IMR-90 (cell line): ENCODE measurements around the gene VAMP5. TPM values are rescaled to one million over a fixed set of nuclear protein-coding genes. Genes with fewer than 3 reads are reported as not detected.

Experiments
- ATAC-seq: fragments of 200-7000 bp; cut with Tn5 transposase; 2 replicates; pipeline ENCODE4 v1.9.1; 2020; ENCODE audit warnings: low read depth, mild to moderate bottlenecking, moderate library complexity
- BruUV-seq: library from RNA; stranded (reverse); fragments of 400-500 nt; replicated peaks from 2 replicates; lab custom pipeline; 2021; lab: Mats Ljungman, UMichigan
- CTCF ChIA-PET: fragments of 300-600 bp; formaldehyde crosslinking; extraction: SDS; loops from one replicate; lab custom pipeline; 2021; ENCODE audit warnings: antibody characterized with exemption; lab: Yijun Ruan, JAX
- POLR2A ChIA-PET: fragments of 300-600 bp; sonication (Branson Sonifier 250); formaldehyde crosslinking; loops from one replicate; lab custom pipeline; 2022; ENCODE audit warnings: antibody characterized with exemption; ENCODE audit not compliant: unreplicated experiment; lab: Charles Lee
- DNase-seq: peaks from one replicate; pipeline ENCODE4 v3.0.0; 2013
- H2AFZ ChIP-seq: replicated peaks from 2 replicates; pipeline ENCODE3; 2013; ENCODE audit warnings: low read length, mild to moderate bottlenecking; ENCODE audit not compliant: poor library complexity
- H2AK5ac ChIP-seq: 2 replicates; pipeline ENCODE4 v1.6.1; 2013; ENCODE audit warnings: low read depth, low read length, inconsistent platforms
- H2AK9ac ChIP-seq: replicated peaks from 2 replicates; pipeline ENCODE3; 2013; ENCODE audit warnings: mild to moderate bottlenecking, low read depth, low read length, moderate library complexity; ENCODE audit not compliant: poor library complexity
- H2BK120ac ChIP-seq: 2 replicates; pipeline ENCODE4 v1.6.1; 2013; ENCODE audit warnings: low read depth, low read length, inconsistent platforms
- H2BK15ac ChIP-seq: 3 replicates; pipeline ENCODE4 v1.6.1; 2013; ENCODE audit warnings: low read depth, low read length, inconsistent platforms
- H2BK20ac ChIP-seq: 2 replicates; pipeline ENCODE4 v1.6.1; 2013; ENCODE audit warnings: low read depth, mild to moderate bottlenecking, inconsistent platforms, low read length, moderate library complexity
- H2BK5ac ChIP-seq: 2 replicates; pipeline ENCODE4 v1.6.1; 2013; ENCODE audit warnings: mild to moderate bottlenecking, low read depth, low read length, inconsistent platforms; ENCODE audit not compliant: poor library complexity, severe bottlenecking
- H3K14ac ChIP-seq: replicated peaks from 2 replicates; pipeline ENCODE4 v1.6.1; 2013; ENCODE audit warnings: low read depth, low read length, inconsistent platforms
- H3K18ac ChIP-seq: 2 replicates; pipeline ENCODE4 v1.6.1; 2013; ENCODE audit warnings: low read depth, low read length, control low read depth
- H3K23ac ChIP-seq: 2 replicates; pipeline ENCODE4 v1.6.1; 2013; ENCODE audit warnings: low read depth, low read length, inconsistent platforms
- H3K27ac ChIP-seq: 2 replicates; pipeline ENCODE4 v1.5.1; 2013; ENCODE audit warnings: mild to moderate bottlenecking, control low read depth, low read length; ENCODE audit not compliant: insufficient read depth
- H3K27me3 ChIP-seq: 2 replicates; pipeline ENCODE4 v1.6.1; 2013; ENCODE audit warnings: low read length; ENCODE audit not compliant: control insufficient read depth, insufficient read depth
- H3K36me3 ChIP-seq: 2 replicates; pipeline ENCODE4 v1.6.1; 2013; ENCODE audit warnings: low read length, mixed read lengths; ENCODE audit not compliant: control insufficient read depth, insufficient read depth
- H3K4ac ChIP-seq: 2 replicates; pipeline ENCODE4 v1.6.1; 2013; ENCODE audit warnings: low read depth, low read length, inconsistent platforms
- H3K4me1 ChIP-seq: 2 replicates; pipeline ENCODE4 v1.6.1; 2013; ENCODE audit warnings: low read length, mixed read lengths; ENCODE audit not compliant: control insufficient read depth, insufficient read depth
- H3K4me2 ChIP-seq: 2 replicates; pipeline ENCODE4 v1.6.1; 2013; ENCODE audit warnings: low read depth, mild to moderate bottlenecking, control low read depth, low read length, moderate library complexity
- H3K4me3 ChIP-seq: 2 replicates; pipeline ENCODE4 v1.5.1; 2013; ENCODE audit warnings: low read depth, mild to moderate bottlenecking, control low read depth, low read length, moderate library complexity; ENCODE audit not compliant: insufficient read depth
- H3K56ac ChIP-seq: 2 replicates; pipeline ENCODE4 v1.6.1; 2013; ENCODE audit warnings: low read length, inconsistent platforms; ENCODE audit not compliant: insufficient read depth; ENCODE audit errors: extremely low read depth
- H3K79me1 ChIP-seq, 2 experiments: 2 replicates each; pipeline ENCODE4 v1.6.1; 2013; ENCODE audit warnings: low read length in 2 of 2, inconsistent platforms in 1 of 2, low read depth in 1 of 2
- H3K9ac ChIP-seq: 2 replicates; pipeline ENCODE4 v1.6.1; 2013; ENCODE audit warnings: low read depth, low read length, control low read depth
- H3K9me1 ChIP-seq: 2 replicates; pipeline ENCODE4 v1.6.1; 2013; ENCODE audit warnings: low read length, inconsistent platforms; ENCODE audit not compliant: insufficient read depth
- H3K9me3 ChIP-seq: 2 replicates; pipeline ENCODE4 v1.6.1; 2013; ENCODE audit warnings: low read length; ENCODE audit not compliant: control insufficient read depth, insufficient read depth
- H4K20me1 ChIP-seq: 2 replicates; pipeline ENCODE4 v1.6.1; 2013; ENCODE audit warnings: low read length, inconsistent platforms; ENCODE audit not compliant: insufficient read depth
- H4K5ac ChIP-seq: 2 replicates; pipeline ENCODE4 v1.6.1; 2013; ENCODE audit warnings: mild to moderate bottlenecking, low read depth, low read length, control low read depth
- H4K8ac ChIP-seq, 2 experiments: 2 replicates each; pipeline ENCODE4 v1.6.1; 2013; ENCODE audit warnings: low read depth in 2 of 2, low read length in 2 of 2, control low read depth in 1 of 2, inconsistent platforms in 1 of 2
- H4K91ac ChIP-seq: 2 replicates; pipeline ENCODE4 v1.6.1; 2013; ENCODE audit warnings: low read depth, low read length, inconsistent platforms; ENCODE audit not compliant: insufficient read depth
- BHLHE40 ChIP-seq: fragments of 150-350 bp; IDR thresholded peaks from 2 replicates; pipeline ENCODE4 v1.6.1; 2016; ENCODE audit warnings: mild to moderate bottlenecking, low read depth, low read length
- CEBPB ChIP-seq: IDR thresholded peaks from 2 replicates; pipeline ENCODE4 v1.6.1; 2012; ENCODE audit warnings: low read depth, low read length, improper control_type of control experiment
- CHD1 ChIP-seq: IDR thresholded peaks from 2 replicates; pipeline ENCODE4 v1.6.1; 2012; ENCODE audit warnings: low read depth, low read length, improper control_type of control experiment
- ELK1 ChIP-seq: fragments of 150-350 bp; IDR thresholded peaks from 2 replicates; pipeline ENCODE4 v1.6.1; 2016; ENCODE audit warnings: low read depth, mild to moderate bottlenecking, low read length, moderate library complexity, borderline replicate concordance
- MXI1 ChIP-seq: IDR thresholded peaks from 2 replicates; pipeline ENCODE4 v1.6.1; 2012; ENCODE audit warnings: low read depth, mild to moderate bottlenecking, low read length, moderate library complexity, borderline replicate concordance
- NFE2L2 ChIP-seq: fragments of 150-350 bp; IDR thresholded peaks from 2 replicates; pipeline ENCODE4 v1.6.1; 2016; ENCODE audit warnings: low read depth, mild to moderate bottlenecking, low read length
- POLR2A ChIP-seq: IDR thresholded peaks from 2 replicates; pipeline ENCODE4 v1.6.1; 2012; ENCODE audit warnings: mild to moderate bottlenecking, low read depth, low read length
- RAD21 ChIP-seq: IDR thresholded peaks from 2 replicates; pipeline ENCODE4 v1.6.1; 2012; ENCODE audit warnings: low read length, improper control_type of control experiment
- RCOR1 ChIP-seq: IDR thresholded peaks from 2 replicates; pipeline ENCODE4 v1.6.1; 2012; ENCODE audit warnings: mild to moderate bottlenecking, low read length, improper control_type of control experiment; ENCODE audit not compliant: insufficient replicate concordance
- RFX5 ChIP-seq: IDR thresholded peaks from 2 replicates; pipeline ENCODE4 v1.8.0; 2012; ENCODE audit warnings: low read depth, mild to moderate bottlenecking, low read length, moderate library complexity
- SMC3 ChIP-seq: fragments of 150-350 bp; IDR thresholded peaks from 2 replicates; pipeline ENCODE4 v1.6.1; 2016; ENCODE audit warnings: low read depth, mild to moderate bottlenecking, antibody characterized with exemption, low read length, moderate library complexity
- WGBS, 2 experiments: methylation state at CpG; one replicate each; pipeline versions ENCODE4 v1.1.5 to v1.1.7; 2013; ENCODE audit warnings: missing lambda C conversion rate in 2 of 2; ENCODE audit not compliant: insufficient read length in 1 of 2; ENCODE audit errors: extremely low coverage in 2 of 2; 5-methylcytosine and 5-hydroxymethylcytosine counted together
- dilution Hi-C: fragments of 300-500 bp; cut with HindIII; formaldehyde crosslinking; loops from one replicate; pipeline ENCODE4 v1.14.3; 2018; ENCODE audit warnings: low sequenced_read_pairs; ENCODE audit not compliant: unreplicated experiment
- in situ Hi-C: fragments of 300-500 bp; cut with MboI; formaldehyde crosslinking; loops from 3 replicates; pipeline ENCODE4 v1.14.3; 2019; ENCODE audit warnings: low sequenced_read_pairs, inconsistent platforms, mixed read lengths
- intact Hi-C: fragments of 100-400 bp; cut with micrococcal nuclease; formaldehyde crosslinking; loops from 2 replicates; pipeline ENCODE4 v1.10.0; 2022
- polyA plus RNA-seq, 3 experiments: library from polyadenylated mRNA; depleted of rRNA; stranded (reverse); fragments of >200 nt; gene quantifications; 2 replicates each; pipeline ENCODE4 v1.2.3, GENCODE V29; 2012; ENCODE audit warnings: low replicate concordance in 1 of 3
- total RNA-seq: library from RNA; depleted of rRNA; stranded (reverse); fragments of >200 nt; gene quantifications from 2 replicates; pipeline ENCODE4 v1.2.3, GENCODE V29; 2012
- TF ChIP-seq, protein P1 (sequence below): fragments of 150-350 bp; IDR thresholded peaks from 2 replicates; pipeline ENCODE4 v1.6.1; 2017; ENCODE audit warnings: mild to moderate bottlenecking, antibody characterized with exemption, low read length, low read depth

Gene VAMP5
- total and polyA plus RNA-seq, 2 of the 4 experiments (the other 2 are of a cell fraction): 13.8 to 103 TPM

DNA sequence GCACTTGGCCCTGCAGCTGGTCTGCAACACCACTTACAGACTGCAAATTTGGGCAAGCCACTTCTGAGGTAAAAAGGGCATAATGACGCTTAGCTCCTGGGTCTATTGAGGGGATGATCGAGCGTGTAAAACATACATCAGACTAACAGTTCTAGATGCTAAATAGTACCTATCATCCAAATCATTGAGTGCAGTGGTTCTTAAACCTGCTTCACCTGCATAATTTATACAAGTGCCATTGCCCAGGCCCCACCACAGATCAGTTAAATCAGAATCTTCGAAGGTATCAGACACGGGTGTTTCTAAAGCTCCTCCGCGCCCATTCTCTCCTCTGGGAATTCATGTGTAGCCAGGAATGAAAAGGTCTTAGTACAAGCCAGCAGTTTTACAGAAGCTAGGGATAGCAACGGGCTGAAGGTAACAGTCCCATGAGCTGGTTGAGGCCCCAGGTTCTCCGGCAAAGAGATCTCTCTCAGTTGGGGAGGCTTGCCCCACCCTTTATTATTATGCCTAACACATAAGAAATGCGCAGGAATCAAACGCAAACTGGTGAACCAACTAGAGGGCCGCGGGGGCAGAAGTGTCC, 10.6 kb downstream of the VAMP5 start (continued):
- TF ChIP-seq, protein P1, sequence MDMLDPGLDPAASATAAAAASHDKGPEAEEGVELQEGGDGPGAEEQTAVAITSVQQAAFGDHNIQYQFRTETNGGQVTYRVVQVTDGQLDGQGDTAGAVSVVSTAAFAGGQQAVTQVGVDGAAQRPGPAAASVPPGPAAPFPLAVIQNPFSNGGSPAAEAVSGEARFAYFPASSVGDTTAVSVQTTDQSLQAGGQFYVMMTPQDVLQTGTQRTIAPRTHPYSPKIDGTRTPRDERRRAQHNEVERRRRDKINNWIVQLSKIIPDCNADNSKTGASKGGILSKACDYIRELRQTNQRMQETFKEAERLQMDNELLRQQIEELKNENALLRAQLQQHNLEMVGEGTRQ: no peak

- Histone ChIP-seq H2BK20ac (no peak within 1 kb of the TSS), H3K18ac (peak within 1 kb of the TSS; percentile 42; the same call in 1 of the 2 replicates), H3K9ac (peak within 1 kb of the TSS; percentile 90), H3K27me3 (no peaks in the 10 kb centered on the region), H3K79me1 (peaks cover 36 to 67% of the 10 kb centered on the region in 2 experiments), H3K4me3 (peak within 1 kb of the TSS; percentile 75), H3K4me1 (peaks cover 19% of the 10 kb centered on the region), H4K20me1 (peaks cover 18% of the 10 kb centered on the region), H3K56ac (peak within 1 kb of the TSS; percentile 64), H2BK15ac (no peak within 1 kb of the TSS; the same call in 2 of the 3 replicates), H3K36me3 (peaks cover 26% of the 10 kb centered on the region), H2AK9ac (peak within 1 kb of the TSS; percentile 98), H2AK5ac (peak within 1 kb of the TSS; percentile 83), H2BK120ac (peak within 1 kb of the TSS; percentile 17; the same call in 1 of the 2 replicates), H3K9me3 (no peaks in the 10 kb centered on the region), H3K14ac (peak within 1 kb of the TSS; percentile 78), H3K4ac (peak within 1 kb of the TSS; percentile 84), H3K4me2 (peak within 1 kb of the TSS; percentile 89), H3K27ac (peak within 1 kb of the TSS; percentile 85), H3K23ac (peak within 1 kb of the TSS; percentile 69), H3K9me1 (peaks cover 24% of the 10 kb centered on the region), H4K91ac (peak within 1 kb of the TSS; percentile 62), H4K8ac (peak within 1 kb of the TSS; percentile 42 to 90), H2AFZ (peak within 1 kb of the TSS; percentile 95), H2BK5ac (peak within 1 kb of the TSS; percentile 87), H4K5ac (peak within 1 kb of the TSS; percentile 59)
- ChIA-PET CTCF (no interaction called here), POLR2A (interaction anchor here (0.5 to 2.5 kb wide), 4 partner anchors 8 to 189 kb away, joined by 6 to 14 read pairs (median 8); no protein-coding TSS in a partner anchor)
- no TSS peak for BruUV-seq
- intact Hi-C loops: no loop called here
- WGBS, 2 experiments: 0% methylated on average over 43 of the region's 47 CpGs; no CpG with 5 or more reads in 1 of the 2 experiments
- dilution Hi-C loops: no loop called here
- DNase-seq (peak; percentile 99), ATAC-seq (peak; percentile 97)
- in situ Hi-C loops: no loop called here
- TF ChIP-seq RAD21: no peak
- TF ChIP-seq MXI1: peak; percentile 37; the same call in 1 of the 2 replicates
- no peak for TF ChIP-seq RFX5
- TF ChIP-seq SMC3: no peak
- TF ChIP-seq CHD1: no peak
- TF ChIP-seq RCOR1: no peak
- TF ChIP-seq POLR2A: peak; percentile 88
- TF ChIP-seq BHLHE40: no peak
- no peak for TF ChIP-seq ELK1
- TF ChIP-seq, protein P1: peak; percentile 91
- TF ChIP-seq CEBPB: no peak
- no peak for TF ChIP-seq NFE2L2
These were observed 11.2 kb downstream of the VAMP5 start, which contains the start of gene RNF181 for GRCh38 chr2:85595301-85596025. RNF181 (plus strand) TSS chr2:85595745; CDS start chr2:85595764, 19 bp downstream.
